Measurements from ENCODE around the gene ABI1.

The ABI1 gene

DNA sequence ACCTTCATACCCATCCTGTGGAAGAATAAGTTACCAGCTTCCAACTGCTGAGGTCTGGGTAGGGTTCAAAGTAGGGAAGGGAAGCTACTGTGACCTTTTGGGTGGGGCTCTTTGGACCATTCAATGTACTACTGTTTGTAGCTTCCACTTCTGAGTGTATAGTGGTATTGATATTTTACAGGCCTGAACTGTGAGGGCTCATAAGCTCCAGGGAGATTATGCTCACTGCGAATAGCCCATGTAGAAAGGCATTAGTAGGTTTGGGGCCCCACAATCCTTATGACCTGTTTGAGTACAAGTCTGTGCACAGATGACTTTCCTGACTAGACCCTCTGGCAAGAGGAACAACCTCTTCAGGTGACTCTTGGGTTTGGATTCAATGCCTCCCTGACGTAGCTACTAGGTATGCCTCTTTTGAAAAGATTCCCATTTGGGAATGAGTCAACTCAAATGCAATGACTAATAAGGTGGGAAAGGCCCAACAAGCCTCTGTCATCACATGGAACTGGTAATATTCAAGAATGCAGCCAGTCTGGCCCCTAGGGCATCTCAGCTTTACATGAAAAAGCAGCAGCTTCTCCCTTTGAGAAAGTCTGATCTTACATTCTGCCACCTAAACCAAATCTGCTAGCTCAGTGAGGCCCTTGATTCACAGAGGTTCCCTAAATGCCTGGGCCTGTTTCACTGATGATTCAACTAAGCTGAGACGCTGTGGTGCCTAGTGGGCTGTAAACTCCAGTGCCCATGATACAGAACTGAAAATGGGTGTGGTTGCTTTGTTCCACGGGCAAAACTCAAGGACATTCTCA is 79.8 kb downstream of the ABI1 start:
- no peak overlapping the region for H3K4me3 ChIP-seq
- DNase-seq (ENCODE audit: low spot score) = no peak
- peak overlapping the region in 1 of 2 donors; percentile 2 for H3K27ac ChIP-seq
- TF ChIP-seq CTCF (IDR thresholded peaks at IDR 0.05) = no peak

- TF ChIP-seq CTCF (IDR thresholded peaks at IDR 0.05) = no peak
- Histone ChIP-seq H3K4me3 (no peak overlapping the region), H3K27ac (no peak overlapping the region)
- no peak for DNase-seq (ENCODE audit: low spot score)
Observed at GRCh38 chr10:26780106-26780792, 80.5 kb downstream of the ABI1 start.

DNA sequence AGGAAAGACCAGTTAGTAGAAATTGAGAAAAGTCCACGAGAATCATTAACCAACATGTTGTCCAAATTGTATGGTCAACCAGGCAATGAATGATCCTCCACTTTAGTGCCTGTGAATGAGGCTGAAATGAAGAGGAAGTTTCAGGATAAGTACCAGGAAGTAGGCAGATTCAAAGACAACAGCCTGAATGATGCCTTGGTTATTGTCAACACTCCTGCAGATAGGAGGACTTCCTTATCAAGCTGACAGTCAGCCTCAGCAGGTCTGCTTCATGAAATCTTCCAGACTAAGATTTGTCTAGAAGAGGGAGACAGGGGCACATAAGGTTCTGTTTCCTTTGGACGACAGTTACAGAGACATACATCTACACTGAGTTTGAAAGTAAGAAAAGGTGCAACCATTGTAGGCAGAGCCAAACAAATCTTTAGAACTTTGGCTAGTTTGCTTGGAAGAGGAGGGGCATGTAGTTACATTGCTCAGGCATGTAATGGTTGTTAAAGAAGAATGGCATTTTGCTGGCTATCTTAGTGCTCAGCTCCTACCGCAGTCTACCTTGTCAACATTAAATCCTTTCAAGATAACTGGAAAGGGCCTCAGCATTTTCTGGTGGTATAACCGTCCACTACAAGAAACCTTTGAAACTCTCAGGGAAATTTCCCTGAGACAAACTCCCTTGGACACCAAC is 81.4 kb downstream of the ABI1 start:
- Histone ChIP-seq H3K4me3 (no peak overlapping the region), H3K27ac (no peak overlapping the region)
- no peak for DNase-seq (ENCODE audit: low spot score)
- TF ChIP-seq CTCF (IDR thresholded peaks at IDR 0.05) = no peak

- H3K4me3 ChIP-seq = no peak overlapping the region
- no peak for TF ChIP-seq CTCF (IDR thresholded peaks at IDR 0.05)
- DNase-seq (ENCODE audit: low spot score) = no peak
- H3K27ac ChIP-seq = no peak overlapping the region
Observed at GRCh38 chr10:26777686-26778085, 83.1 kb downstream of the ABI1 start.

DNA sequence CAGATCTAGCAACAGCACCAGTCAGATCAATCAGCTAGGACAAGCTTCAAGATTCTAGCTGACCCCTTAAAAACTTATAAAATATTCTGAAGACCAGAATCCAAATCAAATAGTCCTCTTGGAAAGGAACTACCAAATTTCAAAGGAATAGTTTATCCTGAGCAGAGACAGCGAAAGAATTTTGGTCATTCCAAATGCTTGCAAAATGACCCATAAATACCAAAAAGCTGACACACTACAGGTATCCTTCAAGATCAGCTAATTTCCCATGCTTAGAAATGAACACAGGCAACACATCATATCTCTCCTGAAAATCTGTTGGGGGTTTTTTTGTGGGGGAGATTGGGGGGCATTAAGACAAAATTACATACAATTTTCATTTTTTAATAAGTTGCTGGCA is 84.5 kb downstream of the ABI1 start:
- no peak for TF ChIP-seq CTCF (IDR thresholded peaks at IDR 0.05)
- DNase-seq (ENCODE audit: low spot score) = no peak
- Histone ChIP-seq H3K4me3 (no peak overlapping the region), H3K27ac (no peak overlapping the region)

- Histone ChIP-seq H3K27ac (no peak overlapping the region), H3K4me3 (no peak overlapping the region)
- no peak for TF ChIP-seq CTCF (IDR thresholded peaks at IDR 0.05)
- no peak for DNase-seq (ENCODE audit: low spot score)
Observed at GRCh38 chr10:26773633-26774032, 87.1 kb downstream of the ABI1 start.
